Measurements from ENCODE around the gene ERN1.
A peak's percentile ranks its signal among the peaks of the same experiment; 100 is the strongest.
"Not testable (repeated sequence)": the region's sequence is repeated elsewhere in the genome, so short reads cannot be mapped to it uniquely, and the experiment has no call there.

ERN1 gene

GRCh38 chr17:64025732-64026294, 104.1 kb downstream of the ERN1 start:
- Histone ChIP-seq H3K36me3 (no peaks in the 10 kb centered on the region), H3K4me2 (peak overlapping the region; percentile 34 to 96 (median 59); a peak in 21 of 22 replicates), H3K27ac (peak overlapping the region in 9 of 11 experiments; percentile 42 to 97 (median 58); a peak in 16 of 22 replicates), H4K20me1 (no peaks in the 10 kb centered on the region), H3K4me3 (peak overlapping the region in 2 of 10 experiments; percentile 6 to 31; a peak in 3 of 20 replicates), H3K9me3 (replicated peaks in 1 of 11) (no peaks in the 10 kb centered on the region), H3K9ac (peak overlapping the region in 4 of 11 experiments; percentile 1 to 49 (median 22); a peak in 5 of 22 replicates), H3K4me1 (peaks cover 4 to 64% (median 57%) of the 10 kb centered on the region in 10 experiments), H3K27me3 (no peaks in the 10 kb centered on the region)
- TF ChIP-seq Cebpa-rat (IDR thresholded peaks at IDR 0.05): no peak

GRCh38 chr17:64024781-64025731, 104.9 kb downstream of the ERN1 start:
- peak overlapping the region in 2 of 10 experiments; percentile 6 to 31; a peak in 2 of 20 replicates for H3K4me3 ChIP-seq
- peak overlapping the region; percentile 34 to 96 (median 70) for H3K4me2 ChIP-seq
- peak overlapping the region in 9 of 11 experiments; percentile 42 to 97 (median 60); a peak in 16 of 22 replicates for H3K27ac ChIP-seq
- no peaks in the 10 kb centered on the region for H3K9me3 ChIP-seq (replicated peaks in 1 of 11)
- H4K20me1 ChIP-seq: no peaks in the 10 kb centered on the region
- peak overlapping the region in 4 of 11 experiments; percentile 1 to 49 (median 22); a peak in 4 of 22 replicates for H3K9ac ChIP-seq
- no peaks in the 10 kb centered on the region for H3K36me3 ChIP-seq
- TF ChIP-seq Cebpa-rat (IDR thresholded peaks at IDR 0.05): no peak
- peaks cover 8 to 66% (median 60%) of the 10 kb centered on the region in 10 experiments for H3K4me1 ChIP-seq
- H3K27me3 ChIP-seq: no peaks in the 10 kb centered on the region

GRCh38 chr17:64024215-64024654, 105.7 kb downstream of the ERN1 start:
- H4K20me1 ChIP-seq: no peaks in the 10 kb centered on the region
- TF ChIP-seq Cebpa-rat (IDR thresholded peaks at IDR 0.05): no peak
- H3K9me3 ChIP-seq (replicated peaks in 1 of 11): no peaks in the 10 kb centered on the region
- H3K4me2 ChIP-seq: peak overlapping the region in 6 of 11 experiments; percentile 1 to 96 (median 60); a peak in 9 of 22 replicates
- H3K27ac ChIP-seq: peak overlapping the region in 8 of 11 experiments; percentile 2 to 97 (median 45); a peak in 9 of 22 replicates
- H3K27me3 ChIP-seq: no peaks in the 10 kb centered on the region
- no peak overlapping the region; a peak in 1 of 22 replicates for H3K9ac ChIP-seq
- no peak overlapping the region for H3K4me3 ChIP-seq
- no peaks in the 10 kb centered on the region for H3K36me3 ChIP-seq
- H3K4me1 ChIP-seq: peaks cover 17 to 74% (median 67%) of the 10 kb centered on the region in 10 experiments

- Histone ChIP-seq H3K4me3 (no peak overlapping the region), H3K4me1 (peaks cover 33 to 90% (median 83%) of the 10 kb centered on the region in 10 experiments), H3K9ac (peak overlapping the region in 5 of 11 experiments; percentile 18 to 93 (median 31); a peak in 7 of 22 replicates), H3K27ac (peak overlapping the region in 8 of 11 experiments; percentile 30 to 97 (median 90); a peak in 16 of 22 replicates), H3K4me2 (peak overlapping the region in 8 of 11 experiments; percentile 83 to 96 (median 88); a peak in 14 of 22 replicates), H3K36me3 (no peaks in the 10 kb centered on the region), H4K20me1 (no peaks in the 10 kb centered on the region), H3K9me3 (replicated peaks in 1 of 11) (no peaks in the 10 kb centered on the region), H3K27me3 (no peaks in the 10 kb centered on the region)
- no peak for TF ChIP-seq Cebpa-rat (IDR thresholded peaks at IDR 0.05)
These were observed 107.3 kb downstream of the ERN1 start for GRCh38 chr17:64022611-64023063.

GRCh38 chr17:64020056-64020766, 109.7 kb downstream of the ERN1 start, which contains the start of gene ICAM2:
ICAM2 (minus strand) TSS chr17:64020633; CDS start chr17:64006691, 13,942 bp downstream.
- Histone ChIP-seq H3K4me1 (peaks cover 56 to 96% (median 87%) of the 10 kb centered on the region in 10 experiments), H3K27ac (peak within 1 kb of the TSS; percentile 60 to 97 (median 87); a peak in 21 of 22 replicates), H3K9me3 (replicated peaks in 1 of 11) (no peaks in the 10 kb centered on the region), H3K9ac (peak within 1 kb of the TSS; percentile 76 to 93 (median 84)), H3K36me3 (no peaks in the 10 kb centered on the region), H3K4me2 (peak within 1 kb of the TSS; percentile 83 to 97 (median 89)), H3K4me3 (peak within 1 kb of the TSS; percentile 56 to 80 (median 68)), H3K27me3 (no peaks in the 10 kb centered on the region), H4K20me1 (no peaks in the 10 kb centered on the region; a peak in 1 of 22 replicates)
- no peak for TF ChIP-seq Cebpa-rat (IDR thresholded peaks at IDR 0.05)

DNA sequence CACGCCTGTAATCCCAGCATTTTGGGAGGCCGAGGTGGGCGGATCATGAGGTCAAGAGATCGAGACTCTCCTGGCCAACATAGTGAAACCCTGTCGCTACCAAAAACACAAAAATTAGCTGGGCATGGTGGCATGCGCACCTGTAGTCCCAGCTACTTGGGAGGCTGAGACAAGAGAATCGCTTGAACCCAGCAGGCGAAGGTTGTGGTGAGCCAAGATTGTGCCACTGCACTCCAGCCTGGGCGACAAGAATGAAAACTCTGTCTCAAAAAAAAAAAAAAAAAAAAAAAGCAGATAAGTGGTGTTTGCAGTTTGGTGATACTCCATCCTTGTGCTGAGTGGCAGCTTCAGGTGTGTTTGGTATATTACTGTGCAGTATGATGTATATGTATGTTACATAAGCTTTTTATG, 110.4 kb downstream of the ERN1 start:
- peak overlapping the region; percentile 56 to 80 (median 68) for H3K4me3 ChIP-seq
- not testable (repeated sequence) for H3K27me3 ChIP-seq; H4K20me1 ChIP-seq; H3K36me3 ChIP-seq; H3K9me3 ChIP-seq (replicated peaks in 1 of 11)
- peaks cover 62 to 96% (median 87%) of the 10 kb centered on the region in 10 experiments for H3K4me1 ChIP-seq
- peak overlapping the region; percentile 83 to 97 (median 89) for H3K4me2 ChIP-seq
- peak overlapping the region; percentile 76 to 93 (median 84) for H3K9ac ChIP-seq
- peak overlapping the region in 10 of 11 experiments; percentile 72 to 97 (median 90); a peak in 19 of 22 replicates for H3K27ac ChIP-seq

DNA sequence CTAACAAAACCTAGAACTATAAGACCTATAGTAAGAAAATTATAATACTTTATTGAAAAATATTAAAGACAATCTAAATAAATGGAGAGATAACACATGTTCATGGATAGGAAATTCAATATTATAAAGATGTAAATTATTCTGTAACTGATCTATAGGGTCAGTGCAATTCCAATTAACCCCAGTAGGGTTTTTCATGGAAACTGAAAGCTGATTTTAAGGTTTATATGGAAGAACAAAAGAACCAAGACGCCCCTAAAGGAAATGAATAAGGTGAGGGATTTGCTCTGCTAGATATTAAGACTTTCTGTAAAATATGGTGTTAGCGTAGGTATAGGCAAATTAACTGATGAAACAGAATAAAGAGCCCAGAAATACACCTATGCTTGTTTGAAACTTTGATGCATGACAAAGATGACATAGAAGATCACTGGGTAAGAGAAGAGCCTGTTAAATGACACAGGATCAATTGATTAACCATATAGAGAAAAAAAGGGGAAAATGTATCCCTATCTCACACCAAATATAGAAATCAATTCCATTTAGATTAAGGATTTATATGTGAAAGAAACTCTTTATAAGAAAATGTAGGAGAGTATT, 112.5 kb downstream of the ERN1 start:
- no peak for TF ChIP-seq Cebpa-rat (IDR thresholded peaks at IDR 0.05)
- H3K27ac ChIP-seq: peak overlapping the region in 8 of 11 experiments; percentile 85 to 97 (median 92); a peak in 16 of 22 replicates

More for the DNA sequence above, 112.5 kb downstream of the ERN1 start:
- peaks cover 76 to 95% (median 83%) of the 10 kb centered on the region in 10 experiments for H3K4me1 ChIP-seq
- peaks cover 0 to 11% (median 6%) of the 10 kb centered on the region in 11 experiments; a peak in 11 of 22 replicates for H3K36me3 ChIP-seq
- H3K27me3 ChIP-seq: no peaks in the 10 kb centered on the region
- peak overlapping the region; percentile 83 to 97 (median 90) for H3K4me2 ChIP-seq
- no peaks in the 10 kb centered on the region; a peak in 1 of 22 replicates for H4K20me1 ChIP-seq
- peak overlapping the region in 6 of 11 experiments; percentile 76 to 93 (median 85); a peak in 11 of 22 replicates for H3K9ac ChIP-seq
- H3K9me3 ChIP-seq (replicated peaks in 1 of 11): peaks cover 0 to 6% (median 4%) of the 10 kb centered on the region in 11 experiments; a peak in 4 of 22 replicates
- H3K4me3 ChIP-seq: peak overlapping the region in 8 of 10 experiments; percentile 12 to 74 (median 68); a peak in 11 of 20 replicates

Measured in BLaER1 treated with 17β-estradiol and CSF1 and Interleukin-3, amounts not matched to agents 10 nM and 100 nM (cell line).